C4-2B (cell line): ENCODE results near the gene CHN2.
"Not testable (repeated sequence)": the region's sequence is repeated elsewhere in the genome, so short reads cannot be mapped to it uniquely, and the experiment has no call there.

Source experiments
- H3K27ac ChIP-seq: fragments of 450-650 bp; 2 replicates; pipeline ENCODE4 v1.5.1; 2017
- ZFX ChIP-seq: fragments of 450-650 bp; IDR thresholded peaks from 2 replicates; pipeline ENCODE4 v1.6.1; 2017
- TF ChIP-seq, protein P1 (sequence below): fragments of 450-650 bp; conservative IDR thresholded peaks from 2 replicates; pipeline ENCODE4 v1.5.1; 2017; ENCODE audit warnings: mild to moderate bottlenecking

The CHN2 gene

DNA sequence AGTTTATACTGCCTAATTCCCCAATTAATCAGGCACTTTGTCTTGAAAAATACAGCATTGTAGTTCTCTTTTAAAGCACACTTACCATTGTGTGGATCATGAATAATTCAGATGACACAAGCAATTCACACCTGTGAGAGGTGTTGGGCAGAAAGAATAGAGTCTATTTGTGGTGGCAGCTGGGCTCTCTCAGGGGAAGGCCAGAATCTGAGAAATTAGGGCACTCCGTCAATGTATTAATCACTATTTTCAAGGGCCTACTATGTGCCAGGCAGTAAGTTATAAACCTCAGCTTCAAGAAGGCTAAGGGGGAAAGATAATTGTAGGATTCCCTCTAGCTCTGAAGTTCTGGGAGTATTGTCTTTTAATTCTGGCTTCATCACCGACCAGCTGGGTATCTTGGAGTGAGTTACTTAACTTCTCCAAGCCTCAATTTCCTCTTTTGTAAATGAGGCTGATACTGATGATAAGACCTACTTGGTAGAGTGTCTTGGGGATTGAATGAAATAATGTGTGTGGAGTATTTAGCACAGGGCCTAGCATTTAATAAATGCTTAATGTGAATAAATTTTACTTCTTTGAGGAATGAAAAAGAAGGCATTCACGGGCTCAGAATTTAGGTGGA, 2.5 kb downstream of the CHN2 start:
- no peak for TF ChIP-seq ZFX
- H3K27ac ChIP-seq: no peak overlapping the region

DNA sequence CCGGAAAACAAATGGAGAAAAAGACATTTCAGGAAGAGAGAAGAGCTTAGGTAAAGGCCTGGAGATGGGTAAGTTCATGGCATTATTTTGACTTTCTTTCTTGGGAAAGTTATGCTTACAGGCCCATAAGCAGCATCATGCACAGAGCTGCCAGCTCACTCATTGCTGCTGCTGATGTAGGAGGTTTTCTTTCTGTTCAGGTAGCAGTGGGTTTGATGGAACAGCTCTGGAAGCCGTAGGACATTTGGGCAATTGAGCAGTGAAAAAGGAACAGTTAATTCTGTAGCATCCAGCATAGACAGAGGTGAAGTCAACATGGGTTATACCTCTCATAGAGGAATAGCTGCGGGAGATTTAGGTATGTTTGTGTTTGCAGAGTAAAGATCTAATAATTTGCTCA, 3.3 kb downstream of the CHN2 start:
- no peak overlapping the region for H3K27ac ChIP-seq
- no peak for TF ChIP-seq ZFX
- TF ChIP-seq, protein P1, sequence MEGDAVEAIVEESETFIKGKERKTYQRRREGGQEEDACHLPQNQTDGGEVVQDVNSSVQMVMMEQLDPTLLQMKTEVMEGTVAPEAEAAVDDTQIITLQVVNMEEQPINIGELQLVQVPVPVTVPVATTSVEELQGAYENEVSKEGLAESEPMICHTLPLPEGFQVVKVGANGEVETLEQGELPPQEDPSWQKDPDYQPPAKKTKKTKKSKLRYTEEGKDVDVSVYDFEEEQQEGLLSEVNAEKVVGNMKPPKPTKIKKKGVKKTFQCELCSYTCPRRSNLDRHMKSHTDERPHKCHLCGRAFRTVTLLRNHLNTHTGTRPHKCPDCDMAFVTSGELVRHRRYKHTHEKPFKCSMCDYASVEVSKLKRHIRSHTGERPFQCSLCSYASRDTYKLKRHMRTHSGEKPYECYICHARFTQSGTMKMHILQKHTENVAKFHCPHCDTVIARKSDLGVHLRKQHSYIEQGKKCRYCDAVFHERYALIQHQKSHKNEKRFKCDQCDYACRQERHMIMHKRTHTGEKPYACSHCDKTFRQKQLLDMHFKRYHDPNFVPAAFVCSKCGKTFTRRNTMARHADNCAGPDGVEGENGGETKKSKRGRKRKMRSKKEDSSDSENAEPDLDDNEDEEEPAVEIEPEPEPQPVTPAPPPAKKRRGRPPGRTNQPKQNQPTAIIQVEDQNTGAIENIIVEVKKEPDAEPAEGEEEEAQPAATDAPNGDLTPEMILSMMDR: no peak

GRCh38 chr7:29199776-29200175, 5.2 kb downstream of the CHN2 start:
- TF ChIP-seq, protein P1: no peak
- TF ChIP-seq ZFX: no peak
- no peak overlapping the region for H3K27ac ChIP-seq

GRCh38 chr7:29202651-29203069, 8.1 kb downstream of the CHN2 start:
- no peak overlapping the region for H3K27ac ChIP-seq
- TF ChIP-seq, protein P1: no peak
- no peak for TF ChIP-seq ZFX

DNA sequence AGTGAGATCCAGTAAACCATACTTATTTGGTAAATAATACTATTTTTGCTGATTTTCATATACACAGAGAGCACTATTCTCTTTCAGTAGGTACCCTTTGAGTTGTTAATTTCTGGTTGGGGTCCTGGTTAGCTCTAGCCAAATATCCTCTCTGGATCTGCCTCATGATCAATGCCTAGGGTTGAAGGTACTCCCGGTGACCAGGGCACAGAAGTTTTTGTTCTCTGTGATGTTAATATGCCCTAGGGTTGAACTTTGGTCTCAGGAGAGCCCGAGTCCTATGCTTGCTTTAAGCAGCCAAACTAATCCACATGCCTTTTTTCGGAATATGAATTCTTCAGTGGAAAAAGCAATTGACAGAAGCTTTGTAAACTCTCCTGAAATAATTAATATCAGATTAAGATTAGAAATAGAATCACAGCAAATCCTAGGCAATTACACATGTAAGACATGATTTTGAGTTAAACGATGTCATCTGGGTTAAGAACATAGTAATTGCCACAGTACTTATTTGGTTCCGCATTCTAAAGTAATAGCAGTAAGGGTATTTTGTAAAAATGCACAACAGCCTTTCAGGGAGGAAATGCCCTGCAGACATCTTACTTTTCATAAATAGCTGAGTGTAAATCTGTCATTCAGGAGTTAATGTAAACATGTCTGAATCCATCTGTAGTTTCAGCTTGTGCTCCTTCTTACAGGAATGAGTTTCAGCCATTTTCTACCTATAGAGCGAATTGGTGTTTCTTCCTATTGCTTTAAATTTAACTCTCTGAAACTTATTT, 10.1 kb downstream of the CHN2 start:
- H3K27ac ChIP-seq: no peak overlapping the region
- TF ChIP-seq, protein P1: no peak
- TF ChIP-seq ZFX: no peak

DNA sequence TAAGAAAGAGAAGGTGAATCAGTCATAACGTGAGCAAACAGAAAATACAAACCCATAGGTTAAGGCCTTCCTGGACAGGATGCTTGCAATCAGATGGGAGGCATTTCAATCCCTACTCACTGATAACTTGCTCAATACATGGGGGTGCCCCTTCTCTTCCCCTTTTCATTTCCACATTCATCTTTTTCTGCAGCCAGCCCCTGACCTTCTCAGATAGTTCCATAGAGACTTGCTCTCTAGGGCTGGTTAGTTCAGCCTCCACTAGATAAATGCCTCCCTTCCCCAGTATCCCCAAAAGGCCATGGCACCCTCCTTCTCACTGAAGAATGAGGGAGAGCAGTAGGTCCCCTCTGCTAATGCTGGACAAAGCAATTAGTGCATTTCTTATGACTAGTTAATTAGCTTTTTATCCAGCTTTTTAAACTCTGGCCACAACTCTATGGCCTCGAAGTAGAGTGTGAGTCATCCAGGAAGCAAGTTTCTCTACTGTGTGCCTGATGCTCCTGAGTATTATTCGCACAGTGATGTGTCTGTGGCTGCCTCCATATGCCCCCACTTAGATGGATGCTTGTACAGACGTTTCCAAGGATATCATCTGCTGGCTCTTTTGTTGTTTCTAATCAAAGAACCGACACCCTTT, 12.7 kb downstream of the CHN2 start:
- TF ChIP-seq, protein P1: no peak
- no peak for TF ChIP-seq ZFX
- no peak overlapping the region for H3K27ac ChIP-seq

DNA sequence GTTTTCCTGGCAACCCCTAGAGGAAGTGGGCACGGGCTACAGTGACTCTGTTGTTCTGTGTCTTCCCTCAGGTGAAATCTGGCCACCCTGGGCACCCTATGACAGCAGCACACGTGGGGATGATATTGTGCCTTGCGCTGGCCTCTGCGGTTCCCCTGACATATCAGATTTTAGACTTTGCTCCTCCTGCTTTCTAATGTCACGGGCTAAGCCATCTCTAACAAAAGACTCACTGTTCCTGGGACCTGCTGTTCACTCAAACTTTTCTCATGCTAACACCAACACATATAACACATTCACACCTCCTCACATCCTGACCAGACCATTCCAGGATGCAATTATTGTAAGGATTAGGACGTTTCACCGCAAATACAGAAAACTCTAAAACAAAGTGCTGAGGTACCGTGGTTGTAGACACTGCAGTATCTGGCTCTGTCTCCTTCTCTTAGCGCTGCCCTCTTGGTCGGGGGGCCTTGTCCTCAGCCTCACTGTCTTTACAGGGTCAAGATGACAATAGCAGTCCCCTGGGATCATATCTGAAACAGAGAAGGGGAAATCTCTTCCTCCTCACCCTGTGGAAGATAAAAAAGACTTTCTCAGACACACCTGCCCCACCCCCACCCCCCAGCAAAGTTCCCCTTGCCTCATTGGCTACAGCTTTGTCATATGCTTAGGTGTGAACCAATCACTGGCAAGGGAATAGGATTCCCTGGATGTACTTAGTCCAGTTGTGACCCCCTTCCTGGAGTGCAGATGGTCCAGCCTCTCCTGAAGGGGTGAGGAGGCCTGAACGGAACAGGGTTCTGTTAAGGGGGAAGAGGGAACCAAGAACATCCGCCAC, 14.1 kb downstream of the CHN2 start:
- H3K27ac ChIP-seq: no peak overlapping the region
- TF ChIP-seq ZFX: no peak

DNA sequence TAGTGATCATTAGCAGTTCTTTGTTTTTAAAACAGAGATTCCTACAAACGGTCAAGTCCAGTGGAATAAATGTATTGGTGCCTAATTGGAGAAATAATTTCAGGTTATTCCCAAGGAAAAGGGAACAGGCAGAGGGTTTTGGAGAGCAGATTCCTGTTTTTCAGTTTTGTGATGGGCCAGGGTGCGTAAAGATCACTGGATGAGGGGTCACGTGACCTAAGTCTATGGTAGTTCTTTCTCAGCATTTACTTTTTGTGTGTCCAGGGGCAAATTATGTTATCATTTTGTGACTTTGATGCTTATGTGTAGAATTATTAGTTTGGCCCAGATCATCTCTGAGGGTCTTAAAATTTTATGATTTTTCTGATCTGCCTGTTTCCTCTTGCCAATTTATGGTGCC, 15.2 kb downstream of the CHN2 start:
- TF ChIP-seq ZFX: no peak
- TF ChIP-seq, protein P1: no peak
- no peak overlapping the region for H3K27ac ChIP-seq

GRCh38 chr7:29212736-29213135, 18.2 kb downstream of the CHN2 start:
- H3K27ac ChIP-seq: not testable (repeated sequence)
